ENCODE measurements around the gene PTPRCAP. TPM values are rescaled to one million over a fixed set of nuclear protein-coding genes. Genes with fewer than 3 reads are reported as not detected.

Gene PTPRCAP
- total and polyA plus RNA-seq, 9 of the 15 experiments (the other 6 are each of a cell fraction or from before 2014, with no cell fraction given) = 0.22 to 2.0 (median 1.1) TPM; not detected in 4

DNA sequence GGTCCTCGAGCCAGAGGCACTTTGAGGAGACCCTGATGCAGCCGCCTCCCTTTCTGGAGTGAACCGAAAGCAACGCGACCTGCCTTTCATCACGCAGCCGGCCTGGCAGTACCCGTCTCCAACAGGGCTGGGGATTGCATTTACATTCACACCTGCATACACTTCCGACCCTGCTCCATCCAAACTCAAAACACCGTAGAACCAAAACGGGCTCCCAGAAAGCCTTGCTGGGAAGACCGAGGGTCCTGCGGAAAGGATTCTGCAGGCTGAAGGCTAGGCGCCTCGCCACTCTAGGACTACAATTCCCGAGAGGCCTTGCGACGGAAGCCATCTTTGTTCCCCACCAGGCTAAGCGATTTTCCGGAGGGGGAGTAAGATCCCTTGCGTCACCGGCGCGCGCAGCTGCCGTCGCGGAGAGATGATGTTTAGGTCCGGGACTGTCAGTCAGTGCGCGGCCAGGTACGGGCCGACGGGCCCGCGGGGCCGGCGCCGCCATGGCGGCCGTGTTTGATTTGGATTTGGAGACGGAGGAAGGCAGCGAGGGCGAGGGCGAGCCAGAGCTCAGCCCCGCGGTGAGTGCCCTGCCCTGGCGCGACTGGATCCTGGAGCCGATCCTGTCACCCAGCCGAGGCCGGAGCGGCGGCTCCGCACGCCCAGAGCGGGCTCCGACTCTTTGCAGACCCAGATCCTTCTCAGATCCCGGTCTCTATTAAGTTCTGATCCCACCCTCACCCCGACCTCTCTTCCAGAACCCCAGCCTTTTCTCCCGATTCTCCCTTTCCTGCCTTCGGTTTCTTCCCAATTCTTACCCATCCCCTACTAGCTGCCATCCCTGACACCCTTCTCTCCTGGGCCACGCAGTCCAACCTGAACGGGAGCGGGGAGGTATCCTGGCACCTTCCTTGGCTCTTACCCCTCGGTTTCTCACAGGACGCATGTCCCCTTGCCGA, 9.2 kb downstream of the PTPRCAP start, which contains the start of gene RPS6KB2 (continued):
- peak; percentile 65 for TF ChIP-seq CCNT2 (IDR thresholded peaks at IDR 0.05; ENCODE audit: borderline replicate concordance, extremely low read depth, insufficient read length, low read depth, low read length)
- no peak; the same call in 1 of the 2 replicates for TF ChIP-seq MYNN (IDR thresholded peaks at IDR 0.05)
- TF ChIP-seq MYNN (CRISPR knock-in tag; IDR thresholded peaks at IDR 0.05) = no peak
- peak in 1 of 2 experiments; percentile 95 for TF ChIP-seq AFF1 (IDR thresholded peaks at IDR 0.05; ENCODE audit: low read depth in 1 of 2, partially characterized antibody in 2 of 2)
- TF ChIP-seq TEAD4 (IDR thresholded peaks at IDR 0.05; ENCODE audit: low read length) = no peak
- TF ChIP-seq TEAD4 (CRISPR knock-in tag; IDR thresholded peaks at IDR 0.05; ENCODE audit: borderline replicate concordance) = no peak
- no peak for TF ChIP-seq U2AF1 (optimal IDR thresholded peaks at IDR 0.05; ENCODE audit: low read depth, low read length)
- no peak for TF ChIP-seq PTBP1 (IDR thresholded peaks at IDR 0.05; ENCODE audit: low read depth, low read length)
- no peak for TF ChIP-seq SMARCC2 (IDR thresholded peaks at IDR 0.05; ENCODE audit: low read depth)
- no peak for TF ChIP-seq ZNF174 (CRISPR knock-in tag; IDR thresholded peaks at IDR 0.05)
- no peak for TF ChIP-seq ZNF707 (CRISPR knock-in tag; conservative IDR thresholded peaks at IDR 0.05)
- no peak for TF ChIP-seq SP2 (IDR thresholded peaks at IDR 0.05; ENCODE audit: extremely low read depth, low read depth, low read length, poor library complexity, severe bottlenecking)
- TF ChIP-seq ZNF655 (CRISPR knock-in tag; IDR thresholded peaks at IDR 0.05) = no peak
- TF ChIP-seq ZNF239 (CRISPR knock-in tag; IDR thresholded peaks at IDR 0.05) = no peak
- no peak for TF ChIP-seq HNRNPK (IDR thresholded peaks at IDR 0.05; ENCODE audit: low read depth, low read length, poor library complexity, severe bottlenecking)
- TF ChIP-seq TEAD1 (CRISPR knock-in tag; IDR thresholded peaks at IDR 0.05) = peak; percentile 16 to 43; a peak in 1 of 4 replicates
- TF ChIP-seq ZNF699 (CRISPR knock-in tag; IDR thresholded peaks at IDR 0.05; ENCODE audit: insufficient replicate concordance) = no peak
- TF ChIP-seq MAFG (tag; conservative IDR thresholded peaks at IDR 0.05) = no peak
- no peak for TF ChIP-seq SOX6 (IDR thresholded peaks at IDR 0.05)
- no peak for TF ChIP-seq TCF15 (CRISPR knock-in tag; IDR thresholded peaks at IDR 0.05)
- TF ChIP-seq MAFK (IDR thresholded peaks at IDR 0.05; ENCODE audit: low read length) = no peak
- TF ChIP-seq ZNF696 (CRISPR knock-in tag; conservative IDR thresholded peaks at IDR 0.05) = no peak
- peak; percentile 65; the same call in 1 of the 2 replicates for TF ChIP-seq FOXP1 (CRISPR knock-in tag; IDR thresholded peaks at IDR 0.05)
